H1 (cell line): ENCODE measurements around the gene RPTOR. TPM values are rescaled to one million over a fixed set of nuclear protein-coding genes. Genes with fewer than 3 reads are reported as not detected.

ENCODE experiments used
- ASH2L ChIP-seq: fragments of 200-600, 300-600 bp; sonication (generic); IDR thresholded peaks from one replicate; pipeline ENCODE4 v1.7.1; 2017; ENCODE audit warnings: low read length
- CTBP2 ChIP-seq: IDR thresholded peaks from 2 replicates; pipeline ENCODE4 v1.7.0; 2011; ENCODE audit warnings: borderline replicate concordance, mild to moderate bottlenecking, moderate library complexity, mixed read lengths, low read length; ENCODE audit not compliant: insufficient read depth, insufficient read length
- TBP ChIP-seq: IDR thresholded peaks from 2 replicates; pipeline ENCODE4 v1.6.1; 2011; ENCODE audit warnings: low read depth, low read length, improper control_type of control experiment
- ZNF274 ChIP-seq: IDR thresholded peaks from 2 replicates; pipeline ENCODE4 v1.7.0; 2012; ENCODE audit warnings: low read length, borderline replicate concordance; ENCODE audit errors: extremely low read depth
- polyA plus RNA-seq, 7 experiments: library from polyadenylated mRNA; depleted of rRNA in 3 of 7; stranded (reverse) in 5 of 7; unstranded in 2 of 7; fragments of >200 nt in 5 of 7; fragments of 200-250 nt in 2 of 7; gene quantifications; 1 replicate in 5 of 7; 2 replicates in 1 of 7; 4 replicates in 1 of 7; pipeline versions ENCODE4 v1.2.1 to v1.2.3, GENCODE V29; 2011 to 2013; ENCODE audit warnings: missing spikeins in 2 of 7, mixed read lengths in 2 of 7
- total RNA-seq: library from RNA; stranded (reverse); fragmentation: NEBNext Ultra II Directional; extraction: Animal tissue kit (Norgen Biotek cat#: 25700); gene quantifications from 2 replicates; pipeline ENCODE4 v1.2.1, GENCODE V29; 2021

RPTOR gene
- total and polyA plus RNA-seq, 2 of the 8 experiments (the other 6 are each of a cell fraction or from before 2014, with no cell fraction given): 6.9 to 28.7 TPM

DNA sequence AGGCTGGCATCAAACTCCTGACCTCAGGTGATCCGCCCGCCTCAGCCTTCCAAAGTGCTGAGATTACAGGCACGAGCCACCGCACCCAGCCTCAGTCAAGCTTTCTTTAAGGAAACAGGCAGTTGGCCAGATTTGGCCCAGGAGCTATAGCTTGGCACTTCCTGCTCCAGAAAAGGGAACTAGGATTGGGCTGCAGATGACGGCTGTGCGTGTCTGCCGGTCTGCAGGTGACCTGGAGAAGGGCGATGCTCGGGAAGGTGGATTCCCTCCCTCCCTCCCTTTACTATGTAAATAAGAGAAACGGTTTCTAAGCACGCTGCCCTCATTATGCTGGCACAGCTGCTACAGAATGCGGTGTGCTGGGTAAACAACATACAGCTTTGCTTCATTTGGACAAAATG is 215.9 kb downstream of the RPTOR start (continued):
- TF ChIP-seq ASH2L (no peak), CTBP2 (no peak), ZNF274 (no peak), TBP (no peak)
